ENCODE measurements around the gene FNDC3A.
"Not testable (repeated sequence)": the region's sequence is repeated elsewhere in the genome, so short reads cannot be mapped to it uniquely, and the experiment has no call there.

FNDC3A gene

DNA sequence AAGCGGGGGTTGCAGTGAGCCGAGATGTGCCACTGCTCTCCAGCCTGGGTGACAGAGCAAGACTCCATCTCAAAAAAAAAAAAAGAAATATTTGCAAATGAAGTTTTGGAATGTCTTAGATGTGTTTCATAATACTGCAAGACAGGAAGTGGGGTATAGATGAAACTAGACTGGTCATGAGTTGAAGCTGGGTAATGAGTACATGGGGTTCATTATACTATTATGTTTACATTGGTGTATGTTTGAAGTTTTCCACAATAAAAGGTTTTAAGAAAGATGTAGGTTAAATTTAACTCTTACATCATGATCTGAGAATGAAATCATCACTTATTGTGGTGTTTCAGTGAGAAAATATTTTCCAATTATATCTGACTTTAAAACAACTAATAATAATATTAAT is 19.0 kb downstream of the FNDC3A start:
- DNase-seq (ENCODE audit: insufficient read length, low spot score) (no peak), FAIRE-seq (no peak)
- no peak for TF ChIP-seq POLR2A (IDR thresholded peaks at IDR 0.05; ENCODE audit: low read depth, low read length)

DNA sequence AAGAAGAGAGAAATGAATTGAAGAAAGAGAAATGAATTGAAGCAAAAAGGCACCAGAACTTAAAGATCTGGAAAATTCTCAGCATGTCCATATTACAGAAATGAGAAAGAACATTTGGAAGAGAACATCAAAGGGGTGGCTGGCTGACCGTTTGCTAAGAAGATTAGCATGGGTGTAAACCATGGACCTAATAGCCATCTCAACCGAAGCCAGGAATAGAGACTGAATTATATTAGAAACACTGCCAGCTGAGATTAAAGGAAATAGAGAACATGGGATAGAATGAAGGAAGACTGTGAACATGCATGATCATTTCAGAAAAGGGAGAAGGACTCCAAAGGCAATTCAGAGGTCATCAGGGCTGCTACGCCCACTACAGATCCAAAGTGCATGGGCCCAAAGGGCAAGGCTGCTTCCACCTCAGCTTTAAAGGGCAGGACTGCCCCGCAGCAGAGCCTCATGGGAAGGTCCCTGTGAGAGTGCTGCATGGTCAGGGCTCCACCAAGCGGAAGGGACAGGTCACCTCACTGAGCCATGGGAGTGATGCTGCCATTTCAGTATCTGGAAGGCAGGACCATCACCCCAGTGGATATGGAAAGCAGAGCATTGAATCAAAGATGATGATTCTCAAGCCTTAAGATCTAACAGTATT is 23.1 kb downstream of the FNDC3A start:
- no peak for TF ChIP-seq POLR2A (IDR thresholded peaks at IDR 0.05; ENCODE audit: low read depth, low read length)
- no peak for DNase-seq (ENCODE audit: insufficient read length, low spot score)
- no peak for FAIRE-seq

DNA sequence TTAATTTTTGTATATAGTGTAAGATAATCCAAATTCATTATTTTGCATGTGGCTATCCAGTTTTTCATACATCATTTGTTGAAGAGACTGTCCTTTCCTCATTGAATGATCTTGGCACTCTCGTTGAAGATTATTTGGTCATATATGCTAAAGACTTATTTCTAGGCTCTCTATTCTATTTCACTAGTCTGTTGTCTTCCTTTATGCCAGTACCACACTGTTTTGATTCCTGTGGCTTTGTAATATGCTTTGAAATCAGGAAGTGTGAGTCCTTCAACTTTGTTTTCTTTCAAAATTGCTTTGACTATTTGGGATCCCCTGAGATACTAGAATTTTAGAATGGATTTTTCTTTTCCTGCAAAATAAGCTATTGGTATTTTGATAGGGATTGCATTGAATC is 24.5 kb downstream of the FNDC3A start:
- TF ChIP-seq POLR2A (IDR thresholded peaks at IDR 0.05; ENCODE audit: low read depth, low read length) = no peak
- DNase-seq (ENCODE audit: insufficient read length, low spot score) (no peak), FAIRE-seq (no peak)

DNA sequence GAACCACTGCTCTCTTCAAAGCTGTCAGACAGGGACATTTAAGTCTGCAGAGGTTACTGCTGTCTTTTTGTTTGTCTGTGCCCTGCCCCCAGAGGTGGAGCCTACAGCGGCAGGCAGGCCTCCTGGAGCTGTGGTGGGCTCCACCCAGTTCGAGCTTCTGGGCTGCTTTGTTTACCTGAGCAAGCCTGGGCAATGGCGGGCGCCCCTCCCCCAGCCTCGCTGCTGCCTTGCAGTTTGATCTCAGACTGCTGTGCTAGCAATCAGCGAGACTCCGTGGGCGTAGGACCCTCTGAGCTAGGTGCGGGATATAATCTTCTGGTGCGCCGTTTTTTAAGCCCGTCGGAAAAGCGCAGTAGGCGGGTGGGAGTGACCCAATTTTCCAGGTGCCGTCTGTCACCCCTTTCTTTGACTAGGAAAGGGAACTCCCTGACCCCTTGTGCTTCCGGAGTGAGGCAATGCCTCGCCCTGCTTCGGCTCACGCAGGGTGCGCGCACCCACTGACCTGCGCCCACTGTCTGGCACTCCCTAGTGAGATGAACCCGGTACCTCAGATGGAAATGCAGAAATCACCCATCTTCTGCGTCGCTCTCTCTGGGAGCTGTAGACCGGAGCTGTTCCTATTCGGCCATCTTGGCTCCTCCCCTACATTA is 43.4 kb downstream of the FNDC3A start:
- DNase-seq (ENCODE audit: insufficient read length, low spot score); FAIRE-seq: not testable (repeated sequence)

DNA sequence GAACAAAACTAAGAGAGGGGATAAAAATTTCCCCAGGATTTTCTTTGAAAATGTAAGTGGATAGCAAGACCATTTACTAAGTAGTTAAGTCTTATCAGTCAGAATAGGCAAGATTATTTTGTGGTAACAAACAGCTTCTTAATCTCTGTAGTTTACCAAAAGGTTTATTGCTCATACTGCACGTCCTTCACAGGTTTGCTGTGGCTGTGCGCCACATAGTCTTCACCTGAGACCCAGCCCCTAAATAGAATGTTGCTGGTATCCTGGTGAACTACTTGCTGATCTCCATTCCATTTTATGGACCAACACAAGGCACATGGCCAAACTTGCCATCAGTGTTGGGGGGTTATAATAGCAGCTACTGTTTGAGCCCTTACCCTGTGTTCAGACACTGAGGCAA is 44.6 kb downstream of the FNDC3A start:
- FAIRE-seq = no peak
- DNase-seq (ENCODE audit: insufficient read length, low spot score) = no peak
- TF ChIP-seq POLR2A (IDR thresholded peaks at IDR 0.05; ENCODE audit: low read depth, low read length) = no peak

DNA sequence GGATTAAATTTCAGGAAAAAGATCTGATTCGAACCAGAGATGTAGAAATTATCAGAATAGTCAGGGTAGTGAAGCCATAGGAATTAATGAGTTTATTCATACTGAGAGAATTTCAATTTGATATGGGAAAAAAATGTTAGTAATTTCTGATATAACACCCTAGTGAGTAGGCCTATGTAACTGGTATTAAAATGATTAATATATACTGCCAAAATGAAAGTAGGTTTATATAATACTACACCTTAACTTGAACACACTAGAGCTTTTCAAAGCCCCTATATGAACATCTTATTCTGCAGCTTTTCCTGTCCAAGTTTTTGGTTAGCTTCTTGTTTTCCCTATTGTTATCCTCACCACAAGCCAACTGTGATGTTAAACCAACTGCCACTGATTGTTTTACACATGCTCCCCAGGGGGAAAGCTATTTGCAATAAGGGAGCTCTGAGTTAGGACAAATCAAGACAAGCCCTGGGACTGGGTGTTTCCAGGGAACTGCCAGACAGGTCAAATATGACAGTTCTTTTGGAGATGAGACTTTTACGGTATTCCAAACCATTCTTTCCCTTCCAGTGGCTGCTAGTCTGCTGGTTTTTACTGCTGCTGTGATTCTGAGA is 45.3 kb downstream of the FNDC3A start:
- no peak for TF ChIP-seq POLR2A (IDR thresholded peaks at IDR 0.05; ENCODE audit: low read depth, low read length)
- FAIRE-seq (peak; percentile 48), DNase-seq (ENCODE audit: insufficient read length, low spot score) (no peak)

DNA sequence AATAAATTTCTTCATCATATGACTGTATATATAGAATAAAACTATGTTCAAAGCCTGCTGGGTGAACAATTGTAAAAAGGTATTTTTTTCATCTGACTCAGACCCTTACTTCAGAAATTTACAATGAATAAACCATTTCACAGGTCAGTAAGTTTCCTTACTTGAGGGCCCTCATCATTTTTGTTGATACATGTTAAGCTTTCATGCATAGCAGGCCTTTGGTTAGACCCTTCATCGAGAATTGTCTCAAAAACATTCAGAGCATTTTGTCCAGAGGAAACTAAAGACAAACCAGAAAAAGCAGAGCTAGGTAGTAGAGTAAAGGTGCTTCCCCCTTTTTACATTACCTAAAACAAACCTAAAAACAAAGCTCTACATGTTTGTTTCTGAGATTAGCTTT is 46.2 kb downstream of the FNDC3A start:
- FAIRE-seq = no peak
- no peak for DNase-seq (ENCODE audit: insufficient read length, low spot score)
- TF ChIP-seq POLR2A (IDR thresholded peaks at IDR 0.05; ENCODE audit: low read depth, low read length) = no peak

DNA sequence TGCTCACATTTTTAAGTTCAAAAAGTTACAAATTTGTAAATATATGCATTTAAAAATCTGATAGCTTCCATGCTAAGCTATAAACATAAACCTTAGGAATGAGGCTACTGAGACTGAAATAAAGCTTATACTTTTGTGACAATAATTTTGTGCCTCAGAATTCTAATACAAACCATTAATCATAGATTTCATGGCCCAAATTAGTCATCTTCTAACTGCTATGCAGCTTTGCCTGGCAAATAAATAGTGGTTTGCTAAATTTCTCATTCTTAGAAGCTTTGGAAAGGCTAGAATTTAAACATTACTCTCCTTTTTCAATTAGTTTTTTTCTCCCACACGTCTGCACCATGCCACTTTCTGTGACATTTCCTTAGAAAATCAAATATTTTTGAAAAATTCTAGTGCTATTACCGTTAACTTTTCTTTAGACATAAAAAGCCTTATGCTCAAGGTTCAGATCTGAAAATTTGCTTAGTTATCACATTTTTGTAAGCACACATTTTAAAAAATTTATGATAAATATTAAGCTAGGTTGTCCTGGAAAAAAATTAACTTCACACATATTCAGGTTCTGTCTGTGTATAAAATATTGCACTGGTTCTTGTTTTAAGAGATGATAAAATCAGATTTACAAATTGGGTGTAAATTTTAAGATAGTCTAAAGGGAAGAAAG is 46.9 kb downstream of the FNDC3A start:
- TF ChIP-seq POLR2A (IDR thresholded peaks at IDR 0.05; ENCODE audit: low read depth, low read length) = no peak
- FAIRE-seq (peak; percentile 43), DNase-seq (ENCODE audit: insufficient read length, low spot score) (no peak)

DNA sequence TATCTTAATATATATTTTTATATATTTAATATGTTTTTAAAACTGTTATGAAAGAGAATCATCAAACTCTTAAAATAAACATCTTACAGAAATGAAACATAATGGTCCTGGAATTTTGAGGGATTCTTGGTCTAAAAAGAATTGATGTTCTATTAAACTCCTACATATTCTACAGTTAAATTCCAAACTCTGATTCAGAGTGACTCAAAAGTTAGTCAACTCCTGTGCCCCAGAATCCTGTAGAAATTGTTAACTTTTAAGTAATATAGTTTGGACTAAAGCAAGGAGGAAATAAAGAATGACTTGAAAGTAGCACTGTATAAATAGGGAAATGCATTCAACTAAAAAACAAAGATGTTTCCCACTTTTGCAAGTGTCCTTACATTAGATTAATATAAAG is 47.7 kb downstream of the FNDC3A start:
- FAIRE-seq = no peak
- no peak for TF ChIP-seq POLR2A (IDR thresholded peaks at IDR 0.05; ENCODE audit: low read depth, low read length)
- no peak for DNase-seq (ENCODE audit: insufficient read length, low spot score)

DNA sequence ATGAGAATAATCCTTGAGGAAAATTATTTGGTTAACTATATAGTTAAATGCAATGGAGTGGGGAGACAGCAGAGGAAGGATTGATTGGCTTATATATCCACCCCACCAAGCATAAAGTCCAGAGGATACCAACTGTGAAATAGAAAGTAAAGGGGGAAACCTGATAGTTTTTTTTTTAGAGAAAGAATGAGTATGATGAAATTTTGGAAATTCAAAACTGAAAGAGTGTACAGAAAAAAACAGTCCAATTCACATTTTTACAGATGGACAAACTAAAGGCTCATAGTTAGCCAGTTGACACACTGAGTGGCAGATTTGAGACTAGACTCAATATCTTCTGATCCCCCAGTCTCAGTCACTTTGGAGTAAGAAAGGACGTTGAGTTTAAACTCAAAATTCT is 51.1 kb downstream of the FNDC3A start:
- FAIRE-seq (no peak), DNase-seq (ENCODE audit: insufficient read length, low spot score) (no peak)
- no peak for TF ChIP-seq POLR2A (IDR thresholded peaks at IDR 0.05; ENCODE audit: low read depth, low read length)

DNA sequence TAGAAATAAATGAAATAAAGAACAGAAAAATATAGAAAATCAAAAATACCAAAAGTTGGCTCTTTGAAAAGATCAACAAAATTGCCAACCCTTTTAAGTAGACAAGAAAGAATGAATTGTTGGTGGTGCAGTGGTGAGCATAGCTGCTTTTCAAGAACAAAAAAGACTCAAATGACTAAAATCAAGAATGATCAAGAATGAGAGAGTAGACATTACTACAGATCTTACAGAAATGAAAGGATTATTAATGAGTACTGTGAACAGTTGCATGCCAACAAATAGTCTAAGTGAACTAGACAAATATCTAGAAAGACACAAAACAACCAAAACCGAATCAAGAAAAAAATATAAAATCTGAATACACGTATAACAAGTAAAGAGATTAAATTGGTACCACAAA is 53.9 kb downstream of the FNDC3A start:
- DNase-seq (ENCODE audit: insufficient read length, low spot score) (no peak), FAIRE-seq (no peak)
- no peak for TF ChIP-seq POLR2A (IDR thresholded peaks at IDR 0.05; ENCODE audit: low read depth, low read length)

DNA sequence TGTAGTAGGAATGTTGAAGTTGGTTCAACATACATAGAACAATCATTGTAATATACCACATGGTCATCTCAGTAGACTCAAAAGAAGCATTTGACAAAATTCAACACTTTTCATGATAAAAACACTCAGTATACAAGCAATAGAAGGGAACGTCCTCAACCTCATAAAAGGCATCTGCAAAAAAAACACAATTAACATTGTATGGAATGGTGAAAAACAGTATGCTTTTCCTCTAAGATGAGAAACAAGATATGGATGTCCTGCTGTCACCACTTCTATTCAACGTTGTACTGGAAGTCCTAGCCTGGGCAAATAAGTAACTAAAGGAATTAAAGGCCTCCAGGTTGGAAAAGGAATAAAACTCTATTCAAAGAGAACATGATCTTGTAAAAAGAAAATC is 54.5 kb downstream of the FNDC3A start:
- FAIRE-seq (no peak), DNase-seq (ENCODE audit: insufficient read length, low spot score) (no peak)
- TF ChIP-seq POLR2A (IDR thresholded peaks at IDR 0.05; ENCODE audit: low read depth, low read length) = no peak

DNA sequence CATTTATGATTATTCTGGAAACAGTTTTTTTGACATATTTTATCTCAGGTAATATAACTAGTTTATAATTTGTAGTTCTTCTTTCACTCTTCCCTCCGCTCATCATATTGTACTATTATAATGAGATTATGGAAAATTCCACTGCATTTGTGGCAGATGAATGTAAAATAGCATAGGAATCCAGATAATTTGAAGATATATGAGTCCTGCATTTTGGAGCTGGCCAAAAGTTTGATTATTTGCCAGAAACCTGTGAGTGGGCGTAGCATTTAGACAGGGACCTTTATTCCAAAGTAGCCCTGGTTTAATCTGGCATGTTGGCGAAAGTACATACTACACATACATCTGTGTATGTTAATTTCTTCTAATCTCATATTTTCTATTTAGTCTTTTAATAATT is 65.2 kb downstream of the FNDC3A start:
- no peak for FAIRE-seq
- no peak for TF ChIP-seq POLR2A (IDR thresholded peaks at IDR 0.05; ENCODE audit: low read depth, low read length)
- DNase-seq (ENCODE audit: insufficient read length, low spot score) = no peak

DNA sequence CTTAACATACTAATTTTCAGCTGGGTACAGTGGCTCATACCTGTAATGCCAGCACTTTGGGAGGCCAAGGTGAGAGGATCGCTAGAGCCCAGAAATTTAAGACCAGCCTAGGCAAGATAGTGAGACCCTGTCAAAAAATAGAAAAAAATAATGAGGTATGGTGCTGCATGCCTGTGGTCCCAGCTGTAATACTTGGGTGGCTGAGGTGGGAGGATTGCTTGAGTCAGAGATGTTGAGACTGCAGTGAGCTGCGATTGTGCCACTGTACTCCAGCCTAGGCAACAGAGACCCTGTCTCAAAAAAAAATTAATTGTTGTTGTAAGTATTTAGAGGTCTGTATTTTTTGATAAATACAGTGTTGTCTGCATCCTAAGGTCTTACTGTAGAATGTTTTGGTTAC is 66.8 kb downstream of the FNDC3A start:
- no peak for FAIRE-seq
- no peak for TF ChIP-seq POLR2A (IDR thresholded peaks at IDR 0.05; ENCODE audit: low read depth, low read length)

DNA sequence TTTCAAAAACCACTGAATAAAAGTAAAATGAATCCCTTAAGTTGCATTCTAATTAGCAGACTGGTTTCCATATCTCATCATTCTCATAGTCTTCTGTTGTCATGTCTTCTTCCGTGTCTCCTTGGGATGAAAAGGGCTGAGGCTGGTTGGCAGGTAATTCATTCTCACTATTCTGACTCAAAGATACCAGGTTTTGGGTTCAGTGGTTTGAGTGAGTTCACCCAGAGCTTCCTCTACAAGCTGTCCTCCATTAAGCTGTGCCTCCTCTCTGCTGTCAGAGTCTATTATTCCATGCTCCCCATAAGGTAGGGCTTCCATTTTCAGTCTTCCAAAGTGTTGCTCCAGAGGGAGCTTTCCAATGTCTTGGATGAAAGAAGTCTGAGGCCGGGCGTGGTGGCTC is 68.3 kb downstream of the FNDC3A start:
- no peak for FAIRE-seq
- TF ChIP-seq POLR2A (IDR thresholded peaks at IDR 0.05; ENCODE audit: low read depth, low read length) = no peak
- no peak for DNase-seq (ENCODE audit: insufficient read length, low spot score)

More for the DNA sequence above, 66.8 kb downstream of the FNDC3A start:
- no peak for DNase-seq (ENCODE audit: insufficient read length, low spot score)
